Measurements from ENCODE around the gene TMEM109. TPM values are rescaled to one million over a fixed set of nuclear protein-coding genes. Genes with fewer than 3 reads are reported as not detected.

The TMEM109 gene
- total and polyA plus RNA-seq, 2 of the 4 experiments (the other 2 are of a cell fraction), result 15.1 to 69.7 TPM

DNA sequence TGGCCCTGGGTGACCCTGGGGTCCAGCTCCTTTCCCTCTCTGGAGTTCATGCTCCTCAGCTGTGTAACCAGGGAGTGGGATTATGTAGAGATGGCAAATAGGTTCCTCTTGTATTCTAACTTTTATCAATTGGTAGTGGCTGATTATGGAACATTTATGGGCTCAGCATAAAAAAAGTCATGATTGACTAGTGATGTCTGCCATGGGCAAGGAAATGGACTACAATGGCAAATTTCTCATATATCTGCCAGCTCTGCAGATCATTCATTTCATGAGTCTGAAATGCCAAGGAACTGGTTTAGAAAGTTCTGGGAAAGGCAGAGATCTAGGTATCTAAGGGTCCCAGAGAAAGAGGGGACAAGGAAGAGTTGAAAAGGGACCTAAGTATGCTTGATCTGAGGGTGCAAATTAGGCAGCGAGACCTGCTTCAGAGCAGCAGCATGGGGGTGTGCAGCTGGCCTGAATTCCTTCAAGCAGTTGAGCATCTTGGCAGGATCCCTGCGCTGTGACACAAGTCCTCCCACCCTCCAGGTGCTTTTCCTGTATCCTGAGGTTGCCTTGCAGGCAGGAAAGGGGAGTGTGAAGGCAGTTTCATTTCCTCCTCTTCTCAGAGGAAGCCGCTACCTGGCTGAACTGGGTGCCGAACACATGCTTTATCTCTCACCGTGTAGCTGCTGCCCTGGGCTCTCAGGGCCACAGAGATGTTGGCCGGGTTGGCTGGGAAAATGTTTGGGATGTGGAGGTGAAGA is 27.6 kb downstream of the TMEM109 start:
- intact Hi-C loops (cut with micrococcal nuclease), result no loop called here
- CTCF ChIA-PET, result no interaction called here

More for the DNA sequence above, 27.6 kb downstream of the TMEM109 start:
- Histone ChIP-seq H4K91ac (ENCODE audit: insufficient read depth, low read depth, low read length) (no peak overlapping the region), H3K4me3 (ENCODE audit: insufficient read depth, low read depth, low read length) (no peak overlapping the region), H3K4ac (ENCODE audit: low read depth, low read length) (no peak overlapping the region), H3K27ac (ENCODE audit: insufficient read depth, low read length) (no peak overlapping the region), H3K79me1 (ENCODE audit: low read depth in 1 of 2, low read length in 2 of 2) (no peaks in the 10 kb centered on the region), H2AK9ac (replicated peaks; ENCODE audit: low read depth, low read length, poor library complexity) (no peak overlapping the region), H2BK120ac (ENCODE audit: low read depth, low read length) (no peak overlapping the region), H3K14ac (replicated peaks; ENCODE audit: low read depth, low read length) (no peak overlapping the region), H4K8ac (ENCODE audit: low read depth in 2 of 2, low read length in 2 of 2) (no peak overlapping the region), H2AFZ (replicated peaks; ENCODE audit: low read length, poor library complexity) (no peak overlapping the region), H4K5ac (ENCODE audit: low read depth, low read length) (no peak overlapping the region), H3K9me1 (ENCODE audit: insufficient read depth, low read length) (0 out of 2 replicates have a peak, but pooled peaks cover 4% of the 10 kb centered on the region), H3K4me1 (ENCODE audit: control insufficient read depth, insufficient read depth, low read length) (peaks cover 4% of the 10 kb centered on the region; the same call in 1 of the 2 replicates), H2BK15ac (ENCODE audit: low read depth, low read length) (no peak overlapping the region), H2BK5ac (ENCODE audit: low read depth, low read length, poor library complexity, severe bottlenecking) (no peak overlapping the region), H3K4me2 (ENCODE audit: low read depth, low read length) (no peak overlapping the region), H2BK20ac (ENCODE audit: low read depth, low read length) (no peak overlapping the region), H3K56ac (ENCODE audit: extremely low read depth, insufficient read depth, low read length) (no peak overlapping the region), H3K27me3 (ENCODE audit: control insufficient read depth, insufficient read depth, low read length) (no peaks in the 10 kb centered on the region), H4K20me1 (ENCODE audit: insufficient read depth, low read length) (no peaks in the 10 kb centered on the region), H3K9me3 (ENCODE audit: control insufficient read depth, insufficient read depth, low read length) (no peaks in the 10 kb centered on the region), H3K23ac (ENCODE audit: low read depth, low read length) (no peak overlapping the region), H2AK5ac (ENCODE audit: low read depth, low read length) (no peak overlapping the region), H3K18ac (ENCODE audit: low read depth, low read length) (no peak overlapping the region), H3K9ac (ENCODE audit: low read depth, low read length) (no peak overlapping the region), H3K36me3 (ENCODE audit: control insufficient read depth, insufficient read depth, low read length) (peaks cover 22% of the 10 kb centered on the region)
- in situ Hi-C loops (cut with MboI; ENCODE audit: low sequenced_read_pairs), result no loop called here
- POLR2A ChIA-PET (ENCODE audit: unreplicated experiment), result no interaction called here
- WGBS, 2 experiments (ENCODE audit: extremely low coverage in 2 of 2, insufficient read length in 1 of 2), result no CpG with 5 or more reads among the region's 6 CpGs
- TF ChIP-seq MAZ (IDR thresholded peaks at IDR 0.05; ENCODE audit: borderline replicate concordance, low read depth, low read length) (no peak), NFE2L2 (IDR thresholded peaks at IDR 0.05; ENCODE audit: low read depth, low read length) (no peak), MAFK (IDR thresholded peaks at IDR 0.05; ENCODE audit: low read depth, low read length) (no peak), BHLHE40 (IDR thresholded peaks at IDR 0.05; ENCODE audit: low read depth, low read length) (no peak), RFX5 (IDR thresholded peaks at IDR 0.05; ENCODE audit: low read depth, low read length) (no peak)
- BruUV-seq (replicated peaks), result no TSS peak
- ATAC-seq (ENCODE audit: low read depth) (no peak), DNase-seq (no peak)
- dilution Hi-C loops (cut with HindIII; ENCODE audit: low sequenced_read_pairs, unreplicated experiment), result no loop called here
